ENCODE results near the gene SV2A.

The SV2A gene

GRCh38 chr1:149884433-149885338, 33.0 kb downstream of the SV2A start:
- TF ChIP-seq ZC3H10 (CRISPR knock-in tag; IDR thresholded peaks at IDR 0.05) (no peak), SNAI2 (CRISPR knock-in tag; IDR thresholded peaks at IDR 0.05) (no peak), GLIS3 (CRISPR knock-in tag; IDR thresholded peaks at IDR 0.05) (no peak), RARB (CRISPR knock-in tag; IDR thresholded peaks at IDR 0.05) (no peak), BACH2 (CRISPR knock-in tag; IDR thresholded peaks at IDR 0.05; ENCODE audit: borderline replicate concordance) (no peak), CSDC2 (CRISPR knock-in tag; IDR thresholded peaks at IDR 0.05) (no peak), ESRRG (CRISPR knock-in tag; IDR thresholded peaks at IDR 0.05) (no peak), ZNF565 (CRISPR knock-in tag; conservative IDR thresholded peaks at IDR 0.05; ENCODE audit: low read depth) (no peak), ZNF8 (CRISPR knock-in tag; IDR thresholded peaks at IDR 0.05) (no peak), OSR1 (CRISPR knock-in tag; IDR thresholded peaks at IDR 0.05) (no peak), TOX (CRISPR knock-in tag; IDR thresholded peaks at IDR 0.05; ENCODE audit: borderline replicate concordance) (no peak), PPARA (CRISPR knock-in tag; IDR thresholded peaks at IDR 0.05; ENCODE audit: borderline replicate concordance) (no peak)
- TF ChIP-seq, protein P1, sequence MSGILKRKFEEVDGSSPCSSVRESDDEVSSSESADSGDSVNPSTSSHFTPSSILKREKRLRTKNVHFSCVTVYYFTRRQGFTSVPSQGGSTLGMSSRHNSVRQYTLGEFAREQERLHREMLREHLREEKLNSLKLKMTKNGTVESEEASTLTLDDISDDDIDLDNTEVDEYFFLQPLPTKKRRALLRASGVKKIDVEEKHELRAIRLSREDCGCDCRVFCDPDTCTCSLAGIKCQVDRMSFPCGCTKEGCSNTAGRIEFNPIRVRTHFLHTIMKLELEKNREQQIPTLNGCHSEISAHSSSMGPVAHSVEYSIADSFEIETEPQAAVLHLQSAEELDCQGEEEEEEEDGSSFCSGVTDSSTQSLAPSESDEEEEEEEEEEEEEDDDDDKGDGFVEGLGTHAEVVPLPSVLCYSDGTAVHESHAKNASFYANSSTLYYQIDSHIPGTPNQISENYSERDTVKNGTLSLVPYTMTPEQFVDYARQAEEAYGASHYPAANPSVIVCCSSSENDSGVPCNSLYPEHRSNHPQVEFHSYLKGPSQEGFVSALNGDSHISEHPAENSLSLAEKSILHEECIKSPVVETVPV (CRISPR knock-in tag; IDR thresholded peaks at IDR 0.05): no peak
- TF ChIP-seq, protein P2, sequence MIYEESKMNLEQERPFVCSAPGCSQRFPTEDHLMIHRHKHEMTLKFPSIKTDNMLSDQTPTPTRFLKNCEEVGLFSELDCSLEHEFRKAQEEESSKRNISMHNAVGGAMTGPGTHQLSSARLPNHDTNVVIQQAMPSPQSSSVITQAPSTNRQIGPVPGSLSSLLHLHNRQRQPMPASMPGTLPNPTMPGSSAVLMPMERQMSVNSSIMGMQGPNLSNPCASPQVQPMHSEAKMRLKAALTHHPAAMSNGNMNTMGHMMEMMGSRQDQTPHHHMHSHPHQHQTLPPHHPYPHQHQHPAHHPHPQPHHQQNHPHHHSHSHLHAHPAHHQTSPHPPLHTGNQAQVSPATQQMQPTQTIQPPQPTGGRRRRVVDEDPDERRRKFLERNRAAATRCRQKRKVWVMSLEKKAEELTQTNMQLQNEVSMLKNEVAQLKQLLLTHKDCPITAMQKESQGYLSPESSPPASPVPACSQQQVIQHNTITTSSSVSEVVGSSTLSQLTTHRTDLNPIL (CRISPR knock-in tag; IDR thresholded peaks at IDR 0.05; ENCODE audit: low read depth): no peak
- no peak for ATAC-seq

DNA sequence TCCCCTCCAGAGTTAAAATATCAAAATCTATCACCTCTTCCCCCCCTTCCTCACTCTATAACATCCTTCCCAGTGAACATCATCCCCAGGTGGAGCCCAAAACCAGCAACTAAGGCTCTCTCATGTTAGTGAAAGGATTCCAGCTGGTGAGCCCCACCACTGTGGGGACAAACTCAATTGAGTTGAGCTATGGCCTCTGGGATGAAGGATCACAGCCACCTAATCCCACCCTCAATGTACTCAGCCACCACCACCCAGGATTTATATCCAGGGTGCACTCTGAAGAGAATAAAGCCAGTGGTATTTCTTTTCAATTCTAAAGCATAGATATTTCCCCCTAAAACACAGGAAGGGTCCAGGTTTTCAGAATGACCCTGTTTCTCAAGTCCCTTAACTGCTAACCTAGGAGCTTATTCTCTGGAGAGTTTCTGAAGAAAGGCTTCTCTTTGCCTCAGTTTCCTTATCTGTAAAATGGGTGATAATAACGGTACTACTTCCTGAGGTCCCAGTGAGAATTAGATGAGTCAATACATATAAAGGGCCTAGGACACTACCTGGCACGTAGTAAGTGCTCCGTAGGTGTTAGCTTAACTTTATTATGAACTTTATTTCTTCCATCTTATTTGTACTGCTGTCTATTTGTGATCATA, 33.9 kb downstream of the SV2A start:
- TF ChIP-seq ZFP3 (CRISPR knock-in tag; IDR thresholded peaks at IDR 0.05) (no peak), SNAI2 (CRISPR knock-in tag; IDR thresholded peaks at IDR 0.05) (no peak), RARB (CRISPR knock-in tag; IDR thresholded peaks at IDR 0.05) (no peak), ZFP30 (CRISPR knock-in tag; IDR thresholded peaks at IDR 0.05) (no peak), TSHZ2 (CRISPR knock-in tag; IDR thresholded peaks at IDR 0.05) (no peak), OSR1 (CRISPR knock-in tag; IDR thresholded peaks at IDR 0.05) (no peak), CSDC2 (CRISPR knock-in tag; IDR thresholded peaks at IDR 0.05) (no peak), TCF4 (CRISPR knock-in tag; IDR thresholded peaks at IDR 0.05; ENCODE audit: borderline replicate concordance) (no peak), BACH2 (CRISPR knock-in tag; IDR thresholded peaks at IDR 0.05; ENCODE audit: borderline replicate concordance) (no peak), POU6F1 (CRISPR knock-in tag; IDR thresholded peaks at IDR 0.05; ENCODE audit: borderline replicate concordance, low read depth) (no peak), ZNF565 (CRISPR knock-in tag; conservative IDR thresholded peaks at IDR 0.05; ENCODE audit: low read depth) (no peak), ISL1 (CRISPR knock-in tag; IDR thresholded peaks at IDR 0.05) (no peak), ARNTL (CRISPR knock-in tag; IDR thresholded peaks at IDR 0.05; ENCODE audit: borderline replicate concordance, low read depth) (no peak)
- TF ChIP-seq, protein P3, sequence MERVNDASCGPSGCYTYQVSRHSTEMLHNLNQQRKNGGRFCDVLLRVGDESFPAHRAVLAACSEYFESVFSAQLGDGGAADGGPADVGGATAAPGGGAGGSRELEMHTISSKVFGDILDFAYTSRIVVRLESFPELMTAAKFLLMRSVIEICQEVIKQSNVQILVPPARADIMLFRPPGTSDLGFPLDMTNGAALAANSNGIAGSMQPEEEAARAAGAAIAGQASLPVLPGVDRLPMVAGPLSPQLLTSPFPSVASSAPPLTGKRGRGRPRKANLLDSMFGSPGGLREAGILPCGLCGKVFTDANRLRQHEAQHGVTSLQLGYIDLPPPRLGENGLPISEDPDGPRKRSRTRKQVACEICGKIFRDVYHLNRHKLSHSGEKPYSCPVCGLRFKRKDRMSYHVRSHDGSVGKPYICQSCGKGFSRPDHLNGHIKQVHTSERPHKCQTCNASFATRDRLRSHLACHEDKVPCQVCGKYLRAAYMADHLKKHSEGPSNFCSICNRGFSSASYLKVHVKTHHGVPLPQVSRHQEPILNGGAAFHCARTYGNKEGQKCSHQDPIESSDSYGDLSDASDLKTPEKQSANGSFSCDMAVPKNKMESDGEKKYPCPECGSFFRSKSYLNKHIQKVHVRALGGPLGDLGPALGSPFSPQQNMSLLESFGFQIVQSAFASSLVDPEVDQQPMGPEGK (CRISPR knock-in tag; IDR thresholded peaks at IDR 0.05; ENCODE audit: borderline replicate concordance): no peak
- TF ChIP-seq, protein P1 (CRISPR knock-in tag; IDR thresholded peaks at IDR 0.05): no peak
- TF ChIP-seq, protein P2 (CRISPR knock-in tag; IDR thresholded peaks at IDR 0.05; ENCODE audit: low read depth): no peak
- no peak for ATAC-seq
